HG03378 (cell line): ENCODE results near the gene CIDEC.
"Not testable (repeated sequence)": the region's sequence is repeated elsewhere in the genome, so short reads cannot be mapped to it uniquely, and the experiment has no call there.

Experiments
- ATAC-seq: cut with Tn5 transposase; IDR thresholded peaks from one replicate; pipeline ENCODE4 v1.9.1; 2021; ENCODE audit warnings: mild to moderate bottlenecking, moderate library complexity; ENCODE audit not compliant: unreplicated experiment

Gene CIDEC

GRCh38 chr3:9851383-9851782 lies 28.7 kb downstream of the CIDEC start:
- not testable (repeated sequence) for ATAC-seq

GRCh38 chr3:9848860-9849259 lies 31.2 kb downstream of the CIDEC start:
- not testable (repeated sequence) for ATAC-seq

DNA sequence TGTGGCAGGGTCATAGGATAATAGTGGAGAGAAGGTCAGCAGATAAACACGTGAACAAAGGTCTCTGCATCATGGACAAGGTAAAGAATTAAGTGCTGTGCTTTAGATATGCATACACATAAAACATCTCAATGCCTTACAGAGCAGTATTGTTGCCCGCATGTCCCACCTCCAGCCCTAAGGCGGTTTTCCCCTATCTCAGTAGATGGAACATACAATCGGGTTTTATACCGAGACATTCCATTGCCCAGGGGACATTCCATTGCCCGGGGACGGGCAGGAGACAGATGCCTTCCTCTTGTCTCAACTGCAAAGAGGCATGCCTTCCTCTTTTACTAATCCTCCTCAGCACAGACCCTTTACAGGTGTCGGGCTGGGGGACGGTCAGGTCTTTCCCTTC lies 32.2 kb downstream of the CIDEC start:
- not testable (repeated sequence) for ATAC-seq

GRCh38 chr3:9846931-9847488 lies 33.0 kb downstream of the CIDEC start:
- ATAC-seq, result no peak

GRCh38 chr3:9846231-9846630 lies 33.8 kb downstream of the CIDEC start:
- no peak for ATAC-seq

DNA sequence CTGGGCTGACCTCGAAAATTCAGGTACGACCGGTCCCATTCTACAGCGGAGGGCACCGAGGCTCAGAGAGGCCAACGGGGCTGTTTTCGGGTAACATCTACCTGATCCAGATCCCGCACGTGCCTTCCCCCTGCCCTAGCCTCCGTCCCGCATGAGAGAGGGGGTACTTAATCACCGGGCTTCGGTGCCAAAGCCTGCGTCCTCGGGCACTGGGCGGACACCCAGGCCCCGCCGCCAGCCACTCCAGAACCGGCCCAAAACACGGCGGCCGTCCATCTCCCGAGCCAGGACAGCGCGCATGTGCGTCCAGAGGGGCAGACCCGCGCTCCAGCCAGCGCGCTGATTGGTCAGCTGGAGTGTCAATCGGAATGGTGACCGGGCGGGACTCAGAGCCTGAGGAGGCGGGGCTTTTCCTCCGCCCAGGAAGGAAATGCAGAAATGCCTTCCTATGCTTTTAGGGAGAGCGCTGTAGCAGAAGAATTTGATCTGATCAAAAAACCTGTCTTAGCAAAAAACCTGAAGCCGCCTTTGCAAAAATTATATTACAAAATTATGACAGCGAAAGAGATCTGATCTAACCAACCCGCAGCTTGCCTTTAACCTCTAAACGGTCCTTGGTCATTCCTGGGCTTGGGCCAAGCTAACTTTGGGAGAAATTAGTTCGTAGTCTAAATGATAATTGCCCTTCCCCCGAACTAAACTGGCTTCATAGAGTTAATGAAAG lies 36.2 kb downstream of the CIDEC start, which contains the start of gene RPUSD3:
TSS of gene RPUSD3 (minus strand) at position 294 of the 724 bp plus-strand sequence. CDS start at position 276, 18 bp downstream.
- ATAC-seq, result peak; percentile 96

DNA sequence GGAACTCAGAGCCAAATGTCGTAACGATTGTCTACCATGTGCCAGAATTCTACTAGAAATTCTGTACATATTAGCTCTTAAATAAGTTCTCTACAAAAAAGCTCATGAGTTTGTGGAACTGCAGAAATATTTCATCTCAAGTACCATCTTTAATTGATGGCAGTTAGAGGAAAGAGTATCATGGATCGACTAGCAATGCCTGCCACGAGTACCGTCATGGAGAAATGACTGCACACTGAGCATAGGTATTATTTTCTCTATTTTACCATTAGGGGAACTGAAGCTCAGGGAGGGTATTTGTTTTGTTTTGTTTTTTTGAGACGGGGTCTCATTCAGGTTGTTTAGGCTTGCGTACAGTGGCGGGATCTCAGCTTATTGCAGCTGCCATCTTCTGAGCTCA lies 39.0 kb downstream of the CIDEC start:
- no peak for ATAC-seq

DNA sequence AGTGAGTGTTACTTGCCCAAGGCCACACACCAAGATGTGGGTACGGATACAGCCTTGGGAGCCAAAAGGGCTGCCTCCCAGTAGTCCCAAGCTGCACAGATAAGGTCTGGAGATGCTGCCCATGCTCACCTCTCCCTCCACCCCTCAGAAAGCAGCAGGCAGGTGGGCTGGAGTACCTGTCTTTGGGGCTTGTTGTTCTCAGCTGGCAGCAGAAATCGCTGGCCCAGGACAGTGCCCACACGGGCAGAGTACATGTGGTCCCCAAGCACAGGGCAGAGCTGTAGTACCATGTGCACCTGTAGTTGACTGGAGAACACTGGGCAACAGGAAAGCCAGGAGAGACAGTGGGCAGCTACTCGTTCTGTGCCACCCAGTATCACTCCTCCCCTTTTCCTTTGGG lies 41.2 kb downstream of the CIDEC start:
- ATAC-seq, result no peak

GRCh38 chr3:9837701-9838582 lies 42.1 kb downstream of the CIDEC start:
- ATAC-seq, result no peak

DNA sequence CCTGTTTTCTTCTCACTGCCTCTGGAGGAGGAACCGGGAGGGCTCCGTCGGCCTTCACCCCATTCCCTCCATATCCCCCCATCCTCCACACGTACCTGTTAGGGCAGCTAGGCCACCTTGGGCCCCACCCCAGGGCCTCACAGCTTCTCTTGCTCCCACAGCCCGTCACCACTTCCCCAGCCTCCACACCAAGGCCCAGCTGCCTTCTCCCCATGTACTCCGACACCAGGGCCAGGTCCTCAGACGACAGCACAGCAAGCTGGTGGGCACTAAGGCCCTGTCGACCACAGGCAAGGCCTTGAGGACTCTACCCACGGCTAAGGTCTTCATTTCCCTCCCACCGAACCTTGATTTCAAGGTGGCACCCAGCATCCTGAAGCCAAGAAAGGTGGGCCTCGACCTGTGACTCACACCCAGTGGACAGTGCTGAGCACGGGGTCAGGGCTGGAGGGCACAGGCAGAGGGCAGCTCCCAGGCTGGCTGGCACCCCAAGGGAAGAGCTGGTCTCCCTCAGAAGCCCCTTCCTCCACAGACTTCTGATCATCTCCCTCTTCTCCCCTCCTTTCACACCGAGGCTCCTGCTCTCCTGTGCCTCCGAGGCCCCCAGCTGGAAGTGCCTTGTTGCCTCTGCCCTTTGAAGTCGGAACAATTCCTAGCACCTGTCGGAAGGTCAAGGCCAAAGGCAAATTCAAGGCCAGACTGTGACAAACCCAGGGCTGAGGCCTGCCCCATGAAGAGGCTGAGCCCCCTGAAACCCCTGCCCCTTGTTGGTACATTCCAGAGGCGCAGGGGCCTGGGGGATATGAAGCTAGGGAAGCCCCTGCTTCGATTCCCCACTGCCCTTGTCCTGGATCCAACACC lies 45.3 kb downstream of the CIDEC start:
- ATAC-seq, result no peak

DNA sequence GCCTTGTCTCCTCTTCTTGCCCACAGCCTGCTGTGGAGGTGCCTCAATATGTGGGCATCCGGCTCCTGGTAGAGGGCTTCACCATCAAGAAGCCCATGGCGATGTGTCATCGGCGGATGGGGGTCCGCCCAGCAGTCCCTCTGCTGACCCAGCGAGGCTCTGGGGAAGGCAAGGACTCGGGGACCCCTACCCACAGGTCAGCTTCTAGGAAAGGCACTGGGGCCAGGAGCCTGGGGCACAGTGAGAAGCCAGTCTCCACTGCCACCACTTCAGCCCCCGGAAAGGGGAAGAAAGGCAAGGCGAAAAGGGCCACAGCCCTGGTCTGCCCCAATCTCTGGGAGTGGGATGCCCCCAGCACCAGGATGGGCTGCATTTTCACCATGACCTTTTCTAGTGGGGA lies 47.0 kb downstream of the CIDEC start:
- no peak for ATAC-seq

DNA sequence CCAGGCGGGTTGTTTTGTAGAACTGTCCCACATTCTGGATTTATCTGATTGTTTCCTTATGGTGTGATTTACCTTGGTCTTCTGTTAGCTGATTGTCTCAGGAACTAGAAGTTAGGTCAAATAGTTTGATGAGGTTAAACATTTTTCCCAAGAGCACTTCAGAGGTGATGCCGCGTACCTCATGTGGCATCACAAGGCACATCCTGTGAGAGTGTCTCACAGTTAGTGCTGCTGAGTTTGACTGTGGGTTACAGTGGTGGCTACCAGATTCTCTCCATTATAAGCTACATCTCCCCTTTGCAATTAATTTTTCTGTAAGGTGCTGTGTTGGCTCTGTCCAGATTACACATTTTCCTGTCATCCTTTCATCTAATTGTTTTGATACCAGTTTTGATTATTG lies 48.8 kb downstream of the CIDEC start:
- ATAC-seq, result no peak

- no peak for ATAC-seq
Observed at GRCh38 chr3:9828801-9829755, 51.0 kb downstream of the CIDEC start.

DNA sequence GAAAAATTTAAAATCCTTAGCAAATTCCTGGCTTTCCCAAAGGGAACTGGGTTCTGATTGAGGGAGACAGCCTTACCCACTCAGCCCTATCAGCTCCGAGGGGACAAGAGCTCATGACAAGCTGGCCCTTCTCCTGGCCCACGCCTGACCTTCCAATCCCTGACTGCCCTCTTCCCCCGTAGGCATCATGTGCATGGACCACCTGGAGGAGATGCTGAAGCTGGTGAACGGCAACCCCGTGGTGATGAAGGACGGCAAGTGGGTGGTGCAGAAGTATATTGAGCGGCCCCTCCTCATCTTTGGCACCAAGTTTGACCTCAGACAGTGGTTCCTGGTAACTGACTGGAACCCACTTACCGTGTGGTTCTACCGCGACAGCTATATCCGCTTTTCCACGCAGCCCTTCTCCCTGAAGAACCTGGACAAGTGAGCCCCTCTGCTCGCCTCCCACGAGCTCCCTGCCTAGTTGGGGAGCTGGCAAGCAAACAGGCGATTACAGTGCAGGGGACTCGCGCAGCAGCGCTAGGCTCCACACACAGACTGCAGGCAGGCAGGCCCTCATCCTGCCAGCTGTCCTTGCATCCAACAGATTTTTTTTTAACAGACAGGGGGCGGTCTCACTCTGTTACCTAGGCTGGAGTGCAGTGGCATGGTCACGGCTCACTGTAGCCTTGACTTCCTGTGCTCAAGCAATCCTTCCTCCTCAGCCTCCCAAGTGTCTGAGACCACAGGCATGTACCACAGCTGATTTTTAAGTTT lies 53.1 kb downstream of the CIDEC start:
- no peak for ATAC-seq

DNA sequence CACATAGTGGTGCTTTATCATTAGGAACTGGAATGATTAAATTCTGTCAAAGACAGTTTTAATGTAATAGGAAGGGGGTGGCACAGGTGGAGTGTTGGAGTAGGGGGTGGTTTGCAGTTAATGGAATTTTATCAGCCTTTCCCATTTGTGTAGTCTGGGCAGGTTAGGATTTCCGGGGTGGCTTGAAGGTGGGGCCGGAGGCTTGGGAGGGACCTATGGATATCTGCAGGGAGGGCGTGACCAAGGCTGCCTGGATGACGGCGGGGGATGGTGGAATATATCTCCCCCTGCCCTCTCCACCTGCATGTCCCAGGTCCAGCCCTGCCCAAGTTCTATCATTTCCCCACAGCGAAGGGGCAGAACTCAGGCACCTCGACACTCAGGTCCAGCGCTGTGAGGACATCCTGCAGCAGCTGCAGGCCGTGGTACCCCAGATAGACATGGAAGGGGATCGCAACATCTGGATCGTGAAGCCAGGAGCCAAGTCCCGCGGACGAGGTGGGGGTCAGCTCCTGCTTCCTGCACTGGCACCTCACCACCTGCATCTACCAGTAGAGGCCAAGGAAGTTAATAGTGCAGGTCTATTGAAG lies 54.5 kb downstream of the CIDEC start:
- ATAC-seq, result no peak

DNA sequence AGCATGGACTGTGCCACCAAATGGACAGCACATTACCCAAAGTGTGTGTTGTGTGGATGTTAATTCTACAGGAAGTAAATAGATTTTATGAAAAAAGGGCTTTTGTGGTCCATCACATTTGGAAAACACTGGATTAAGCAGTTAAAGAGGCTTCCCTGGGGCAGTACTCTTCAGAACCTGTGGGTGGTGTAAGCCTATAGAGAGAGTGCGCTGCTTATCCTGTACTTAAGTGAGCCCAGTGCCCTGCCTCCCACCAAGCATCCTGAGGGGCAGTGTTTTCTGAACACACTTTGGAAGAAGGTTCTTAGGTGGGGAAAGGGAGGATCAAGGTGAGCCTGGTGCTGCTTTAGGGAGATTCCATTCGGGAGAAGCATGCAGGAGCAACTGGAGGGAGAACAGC lies 59.1 kb downstream of the CIDEC start:
- no peak for ATAC-seq

DNA sequence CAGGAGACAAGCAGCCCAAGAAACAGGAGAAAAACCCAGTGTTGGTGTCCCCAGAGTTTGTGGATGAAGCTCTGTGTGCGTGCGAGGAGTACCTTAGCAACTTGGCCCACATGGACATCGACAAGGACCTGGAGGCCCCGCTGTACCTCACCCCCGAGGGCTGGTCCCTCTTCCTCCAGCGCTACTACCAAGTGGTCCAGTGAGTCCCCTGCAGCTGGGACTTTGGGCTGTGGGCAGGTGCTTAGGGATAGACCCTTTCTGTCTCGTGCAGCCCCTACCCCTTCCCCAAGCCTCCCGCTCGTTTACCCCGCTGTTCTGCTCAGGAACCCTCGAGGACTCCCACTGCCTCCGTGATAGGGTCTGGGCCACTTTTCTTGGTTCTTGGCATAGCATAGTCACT lies 59.5 kb downstream of the CIDEC start:
- no peak for ATAC-seq

DNA sequence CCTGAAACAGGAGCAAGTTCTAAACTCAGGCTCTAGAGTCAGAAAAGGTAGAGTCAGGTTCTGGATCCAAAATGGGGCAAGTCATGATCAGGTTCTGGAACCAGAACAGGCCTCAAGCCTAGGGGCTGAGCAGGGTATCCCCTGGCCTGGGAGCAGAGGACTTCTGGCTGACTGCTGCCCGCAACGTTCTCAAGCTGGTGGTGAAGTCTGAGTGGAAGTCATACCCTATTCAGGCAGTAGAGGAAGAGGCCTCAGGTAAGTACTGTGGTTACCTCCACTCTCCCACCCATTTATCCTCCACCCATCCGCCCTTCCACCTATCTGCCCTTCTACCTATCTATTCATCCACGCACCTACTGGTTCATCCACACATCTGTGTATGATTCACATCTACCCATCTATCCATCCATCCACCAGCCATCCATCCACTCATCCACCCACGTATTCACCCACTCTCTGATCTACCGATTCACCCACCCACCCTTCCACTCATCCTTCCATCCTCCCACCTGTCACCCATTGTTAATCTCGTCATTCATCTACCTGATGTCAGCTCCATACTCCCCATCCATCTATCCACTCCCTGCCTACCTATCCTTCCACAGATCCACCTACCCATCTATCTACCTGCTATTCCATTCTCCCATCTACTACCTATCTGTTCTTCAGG lies 61.3 kb downstream of the CIDEC start:
- ATAC-seq, result no peak
